Urothelium cell line (cell line): ENCODE results near the gene GJC2.
A peak's percentile ranks its signal among the peaks of the same experiment; 100 is the strongest.

Experiments used
- DNase-seq: peaks from one replicate; pipeline ENCODE4 v3.0.0; 2011; ENCODE audit warnings: low spot score, mixed read lengths
- FAIRE-seq: peaks from 2 replicates; lab custom pipeline; 2011; peaks lifted over from hg19 to GRCh38; lab: Jason Lieb, UNC

The GJC2 gene

DNA sequence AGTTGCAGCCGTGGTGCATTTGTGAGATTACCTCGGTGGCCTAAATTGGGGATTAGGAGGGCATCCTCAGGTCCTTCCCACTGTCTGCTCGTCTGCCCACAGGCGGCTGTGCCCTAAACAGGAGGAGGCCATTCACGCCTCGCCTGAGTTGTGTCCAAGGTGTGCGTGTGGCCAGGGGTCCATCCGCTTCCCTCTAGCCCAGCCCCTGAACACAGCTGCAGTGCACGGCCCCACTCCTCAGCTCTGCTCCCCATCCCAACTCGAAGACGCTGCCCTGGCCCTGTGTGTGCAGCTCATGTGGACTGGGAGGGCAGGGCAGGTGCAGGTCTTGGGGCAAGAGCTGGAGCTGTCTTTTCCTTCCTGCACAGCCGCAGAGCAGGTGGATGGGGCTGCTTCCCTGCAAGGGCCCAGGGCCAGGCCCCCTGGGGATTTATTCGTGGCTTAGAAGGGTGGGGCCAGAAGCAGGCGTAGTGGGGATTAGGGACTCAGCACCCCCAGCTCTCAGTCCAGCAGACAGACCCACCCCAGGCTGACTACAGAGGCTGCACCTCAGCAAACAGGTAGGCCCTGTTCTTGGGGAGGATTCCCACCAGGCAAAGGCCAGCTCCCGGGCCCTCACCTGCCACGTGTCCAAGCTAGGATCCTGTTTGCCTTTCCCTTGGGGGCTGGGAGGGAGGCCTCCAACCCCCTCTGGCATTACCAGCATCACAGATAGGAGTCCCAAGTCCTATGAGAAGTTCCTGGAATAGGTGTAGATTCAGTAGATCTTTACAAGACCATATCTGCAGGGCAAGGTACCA is 5.3 kb upstream of the GJC2 start:
- DNase-seq, result no peak
- FAIRE-seq, result no peak

GRCh38 chr1:228144993-228145343 is 4.8 kb upstream of the GJC2 start:
- FAIRE-seq, result no peak
- DNase-seq, result no peak

GRCh38 chr1:228145463-228146416 is 4.0 kb upstream of the GJC2 start:
- no peak for FAIRE-seq
- DNase-seq, result no peak

GRCh38 chr1:228146417-228147150 is 3.1 kb upstream of the GJC2 start:
- FAIRE-seq (no peak), DNase-seq (no peak)

- no peak for DNase-seq
- no peak for FAIRE-seq
Observed at GRCh38 chr1:228147151-228147693, 2.5 kb upstream of the GJC2 start.

DNA sequence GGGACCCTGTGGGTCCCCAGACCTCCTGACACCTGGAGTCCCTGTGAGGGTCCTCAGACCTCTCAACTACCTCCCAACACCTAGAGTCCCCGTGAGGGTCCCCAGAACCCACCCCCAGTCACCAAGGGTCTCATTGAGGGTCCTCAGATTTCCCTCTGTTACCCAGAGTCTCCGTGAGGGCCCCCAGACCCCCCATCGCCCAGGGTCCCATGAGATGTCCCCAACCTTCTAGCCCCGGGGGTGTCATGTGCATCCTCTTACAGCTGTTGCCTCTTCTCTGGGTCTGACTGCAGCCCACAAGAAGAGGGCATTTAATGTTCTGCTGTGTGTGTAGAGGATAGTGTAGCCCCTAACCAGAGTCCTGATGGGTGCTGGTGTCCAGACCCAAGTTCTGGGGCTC is 2.0 kb upstream of the GJC2 start:
- FAIRE-seq, result no peak
- no peak for DNase-seq

DNA sequence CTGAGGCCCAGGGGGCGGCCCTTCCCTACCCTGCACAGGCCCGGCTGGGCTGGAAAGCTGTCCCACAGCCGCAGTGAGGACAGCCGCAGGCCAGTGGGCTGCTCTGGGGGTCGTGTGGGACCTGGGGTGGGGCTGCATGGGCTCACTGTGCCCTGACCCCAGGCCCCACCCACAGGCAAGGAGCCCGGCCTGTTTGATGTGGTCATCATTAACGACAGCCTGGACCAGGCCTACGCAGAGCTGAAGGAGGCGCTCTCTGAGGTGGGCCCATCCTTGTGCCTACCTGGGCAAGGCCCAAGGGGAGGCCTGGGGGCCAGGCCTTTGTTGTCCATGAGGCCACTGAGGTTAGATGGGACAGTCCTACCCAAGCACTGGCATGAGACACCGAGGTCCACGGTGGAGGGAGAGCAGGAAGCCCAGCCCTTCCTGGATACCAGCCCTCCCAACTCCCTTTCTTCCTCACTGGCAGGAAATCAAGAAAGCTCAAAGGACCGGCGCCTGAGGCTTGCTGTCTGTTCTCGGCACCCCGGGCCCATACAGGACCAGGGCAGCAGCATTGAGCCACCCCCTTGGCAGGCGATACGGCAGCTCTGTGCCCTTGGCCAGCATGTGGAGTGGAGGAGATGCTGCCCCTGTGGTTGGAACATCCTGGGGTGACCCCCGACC is 1.4 kb upstream of the GJC2 start:
- DNase-seq (no peak), FAIRE-seq (no peak)

- FAIRE-seq, result no peak
- no peak for DNase-seq
Observed at GRCh38 chr1:228148935-228149405, 760 bp upstream of the GJC2 start.

GRCh38 chr1:228150120-228150460 is 360 bp downstream of the GJC2 start:
- FAIRE-seq (no peak), DNase-seq (no peak)

- FAIRE-seq (no peak), DNase-seq (no peak)
Observed at GRCh38 chr1:228150461-228151179, 890 bp downstream of the GJC2 start.

GRCh38 chr1:228151180-228151925 is 1.6 kb downstream of the GJC2 start:
- no peak for FAIRE-seq
- no peak for DNase-seq

DNA sequence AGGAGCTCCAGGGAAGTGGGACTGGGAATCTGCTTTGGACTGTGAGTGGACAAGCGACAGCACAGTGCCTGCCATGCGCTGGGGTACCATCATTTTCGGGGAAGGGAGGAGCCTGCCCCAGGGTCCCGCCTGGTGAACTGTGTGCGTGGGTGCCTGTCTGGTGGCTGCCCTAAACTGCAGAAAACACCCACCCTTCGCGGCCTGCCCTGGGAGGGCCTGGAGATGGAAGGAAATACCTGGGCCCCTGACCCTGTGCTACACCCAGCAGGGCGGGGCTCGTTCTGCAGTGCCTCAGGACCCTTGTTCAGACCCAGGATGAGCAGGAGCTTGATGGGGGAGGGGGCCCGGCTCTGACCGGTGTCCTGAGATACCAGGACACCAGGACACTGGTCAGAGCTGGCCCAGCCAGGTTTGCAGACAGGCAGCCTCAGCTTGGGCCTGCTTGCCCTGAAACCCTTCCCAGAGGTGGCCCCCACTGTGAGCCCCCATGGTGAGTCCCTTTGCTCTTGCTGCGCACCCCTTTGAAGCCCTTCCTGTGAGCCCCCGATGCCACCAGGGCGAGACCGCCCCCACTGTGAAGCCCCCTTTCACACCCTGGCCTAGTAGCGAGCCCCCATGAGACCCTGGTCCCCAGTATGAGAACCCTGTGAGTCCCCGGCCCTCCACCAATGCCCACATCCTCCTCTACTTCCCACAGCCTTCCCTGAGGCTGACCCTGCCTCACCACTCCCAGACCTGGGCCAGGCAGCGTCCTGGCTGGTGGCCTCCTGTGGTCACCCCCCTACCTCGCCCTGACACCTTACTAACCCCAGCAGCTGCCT is 2.6 kb downstream of the GJC2 start:
- FAIRE-seq (no peak), DNase-seq (no peak)

GRCh38 chr1:228152918-228153258 is 3.2 kb downstream of the GJC2 start:
- FAIRE-seq (no peak), DNase-seq (no peak)

DNA sequence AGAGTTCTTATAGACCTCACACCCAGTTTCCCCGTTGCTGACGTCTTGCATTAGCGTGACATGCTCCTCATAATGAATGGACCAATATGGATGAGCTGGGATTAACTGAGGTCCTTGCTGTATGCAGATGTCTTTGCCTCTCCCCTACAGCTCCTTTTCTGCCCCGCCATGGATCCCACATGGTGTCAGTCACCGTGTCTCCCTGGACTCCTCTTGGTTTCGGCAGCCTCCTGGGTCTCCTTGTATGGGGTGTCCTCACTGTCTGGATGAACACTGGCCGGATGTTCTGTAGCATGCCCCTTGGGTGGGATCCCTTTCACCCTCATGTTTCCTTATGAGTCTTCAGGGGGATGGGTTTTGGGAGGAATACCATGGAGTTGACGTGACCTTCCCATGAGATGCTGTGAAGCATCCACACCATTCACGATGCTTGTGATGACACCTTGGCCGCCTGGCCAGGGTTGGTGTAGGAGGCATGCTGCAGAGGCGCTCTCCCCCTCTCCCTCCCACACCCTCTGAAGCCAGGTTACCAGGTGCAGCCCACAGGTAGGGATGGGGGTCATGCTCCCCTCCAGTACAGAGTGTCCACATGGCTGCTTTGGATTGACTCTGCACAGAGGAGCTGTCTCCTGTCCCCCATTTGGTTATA is 4.4 kb downstream of the GJC2 start:
- FAIRE-seq, result no peak

GRCh38 chr1:228154670-228155571 is 5.2 kb downstream of the GJC2 start:
- DNase-seq, result no peak
- FAIRE-seq, result no peak

More for the DNA sequence above, 4.4 kb downstream of the GJC2 start:
- no peak for DNase-seq

- DNase-seq (no peak), FAIRE-seq (peak; percentile 96)
Observed at GRCh38 chr1:228155596-228156514, 6.1 kb downstream of the GJC2 start.
